Loucy (cell line): ENCODE results near the gene SELENON.

Source experiments
- CTCF ChIP-seq: fragments of 200-600 bp; sonication (generic); conservative IDR thresholded peaks from 2 replicates; pipeline ENCODE4 v1.5.1; 2014; ENCODE audit warnings: mild to moderate bottlenecking, antibody characterized with exemption, low read length
- EZH2phosphoT487 ChIP-seq: fragments of 200-600 bp; IDR thresholded peaks from 2 replicates; pipeline ENCODE4 v1.6.1; 2018; ENCODE audit warnings: antibody characterized with exemption, mild to moderate bottlenecking, moderate library complexity, borderline replicate concordance

DNA sequence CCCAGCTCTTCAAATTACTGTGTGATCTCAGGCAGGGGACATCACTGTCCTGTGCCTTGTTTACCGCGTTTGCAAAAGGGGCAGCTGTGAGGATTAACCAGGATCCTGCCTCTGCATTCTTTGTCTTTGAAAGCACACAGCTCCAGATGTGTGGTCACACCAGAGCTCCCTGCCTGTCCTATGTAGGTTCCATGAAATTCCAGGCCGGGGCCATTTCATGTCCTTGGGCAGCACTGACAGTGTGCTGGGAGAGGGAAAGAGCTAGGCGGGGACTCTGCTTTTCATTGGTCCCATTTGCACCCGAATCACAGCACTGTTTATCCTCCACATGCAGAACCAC is 42.2 kb upstream of the SELENON start:
- TF ChIP-seq CTCF: no peak
- no peak for TF ChIP-seq EZH2phosphoT487
